Panc1 (cell line): Measurements from ENCODE around the gene EFCC1.

Source experiments
- POLR2AphosphoS5 ChIP-seq: IDR thresholded peaks from 2 replicates; pipeline ENCODE4 v1.6.1; 2012; ENCODE audit warnings: mild to moderate bottlenecking, low read depth, low read length, moderate library complexity
- SIN3A ChIP-seq: IDR thresholded peaks from 2 replicates; pipeline ENCODE4 v1.6.1; 2012; ENCODE audit warnings: low read depth, mild to moderate bottlenecking, low read length, moderate library complexity, borderline replicate concordance; ENCODE audit not compliant: insufficient read depth
- TCF7L2 ChIP-seq: IDR thresholded peaks from 2 replicates; pipeline ENCODE4 v1.6.1; 2011; ENCODE audit warnings: mild to moderate bottlenecking, low read depth, low read length, inconsistent platforms
- TF ChIP-seq, protein P1 (sequence below): fragments of 450-650 bp; IDR thresholded peaks from 2 replicates; pipeline ENCODE4 v1.5.1; 2017; ENCODE audit warnings: mild to moderate bottlenecking
- TF ChIP-seq, protein P2 (sequence below), 2 experiments: IDR thresholded peaks; 2 replicates each; pipeline ENCODE4 v1.6.1; 2011 to 2012; ENCODE audit warnings: low read depth in 2 of 2, control low read depth in 1 of 2, low read length in 1 of 2, mild to moderate bottlenecking in 1 of 2, moderate library complexity in 1 of 2; ENCODE audit not compliant: insufficient read depth in 1 of 2

DNA sequence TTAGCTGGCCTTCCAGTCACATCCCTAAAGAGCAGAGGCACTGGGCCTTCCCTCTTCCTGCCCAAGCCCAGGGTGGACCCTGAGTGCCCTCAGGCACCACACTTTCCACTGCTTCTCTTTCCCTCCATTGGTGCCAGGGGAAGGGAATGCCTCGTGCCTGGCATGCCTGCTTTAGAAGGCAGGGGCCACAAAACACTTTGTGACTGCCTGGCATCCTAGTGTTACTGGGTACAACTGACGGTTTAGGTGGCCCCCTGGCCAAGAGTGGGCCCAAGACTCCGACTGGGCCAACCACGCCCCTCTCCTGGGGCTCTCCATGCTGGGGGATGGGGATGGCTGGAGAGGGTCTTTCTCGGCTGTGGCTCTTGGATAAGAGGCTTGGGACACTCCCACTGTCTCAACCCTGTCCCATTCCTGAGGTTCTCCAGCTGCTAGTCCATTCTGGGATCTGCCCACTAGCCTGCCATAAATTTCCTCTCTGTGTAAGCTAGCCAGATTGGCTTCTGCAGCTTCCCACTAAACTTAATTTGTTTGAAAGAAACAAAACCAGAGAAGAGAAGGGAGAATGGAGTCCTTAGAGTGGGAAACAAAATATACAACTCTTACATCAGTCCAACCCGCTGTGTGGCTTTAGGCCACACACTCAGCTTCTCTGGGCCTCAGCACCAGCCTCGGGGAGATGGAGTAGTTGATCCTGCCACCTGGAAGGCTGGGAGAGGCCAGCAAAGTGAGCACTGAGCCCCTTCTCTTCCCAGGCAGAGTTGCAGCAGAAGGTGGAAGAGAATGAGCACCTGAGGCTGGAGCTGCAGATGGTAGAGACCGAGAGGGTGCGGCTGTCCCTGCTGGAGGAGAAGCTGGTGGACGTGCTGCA lies 35.4 kb downstream of the EFCC1 start:
- TF ChIP-seq, protein P1, sequence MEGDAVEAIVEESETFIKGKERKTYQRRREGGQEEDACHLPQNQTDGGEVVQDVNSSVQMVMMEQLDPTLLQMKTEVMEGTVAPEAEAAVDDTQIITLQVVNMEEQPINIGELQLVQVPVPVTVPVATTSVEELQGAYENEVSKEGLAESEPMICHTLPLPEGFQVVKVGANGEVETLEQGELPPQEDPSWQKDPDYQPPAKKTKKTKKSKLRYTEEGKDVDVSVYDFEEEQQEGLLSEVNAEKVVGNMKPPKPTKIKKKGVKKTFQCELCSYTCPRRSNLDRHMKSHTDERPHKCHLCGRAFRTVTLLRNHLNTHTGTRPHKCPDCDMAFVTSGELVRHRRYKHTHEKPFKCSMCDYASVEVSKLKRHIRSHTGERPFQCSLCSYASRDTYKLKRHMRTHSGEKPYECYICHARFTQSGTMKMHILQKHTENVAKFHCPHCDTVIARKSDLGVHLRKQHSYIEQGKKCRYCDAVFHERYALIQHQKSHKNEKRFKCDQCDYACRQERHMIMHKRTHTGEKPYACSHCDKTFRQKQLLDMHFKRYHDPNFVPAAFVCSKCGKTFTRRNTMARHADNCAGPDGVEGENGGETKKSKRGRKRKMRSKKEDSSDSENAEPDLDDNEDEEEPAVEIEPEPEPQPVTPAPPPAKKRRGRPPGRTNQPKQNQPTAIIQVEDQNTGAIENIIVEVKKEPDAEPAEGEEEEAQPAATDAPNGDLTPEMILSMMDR: no peak
- TF ChIP-seq POLR2AphosphoS5: no peak
- TF ChIP-seq, protein P2, sequence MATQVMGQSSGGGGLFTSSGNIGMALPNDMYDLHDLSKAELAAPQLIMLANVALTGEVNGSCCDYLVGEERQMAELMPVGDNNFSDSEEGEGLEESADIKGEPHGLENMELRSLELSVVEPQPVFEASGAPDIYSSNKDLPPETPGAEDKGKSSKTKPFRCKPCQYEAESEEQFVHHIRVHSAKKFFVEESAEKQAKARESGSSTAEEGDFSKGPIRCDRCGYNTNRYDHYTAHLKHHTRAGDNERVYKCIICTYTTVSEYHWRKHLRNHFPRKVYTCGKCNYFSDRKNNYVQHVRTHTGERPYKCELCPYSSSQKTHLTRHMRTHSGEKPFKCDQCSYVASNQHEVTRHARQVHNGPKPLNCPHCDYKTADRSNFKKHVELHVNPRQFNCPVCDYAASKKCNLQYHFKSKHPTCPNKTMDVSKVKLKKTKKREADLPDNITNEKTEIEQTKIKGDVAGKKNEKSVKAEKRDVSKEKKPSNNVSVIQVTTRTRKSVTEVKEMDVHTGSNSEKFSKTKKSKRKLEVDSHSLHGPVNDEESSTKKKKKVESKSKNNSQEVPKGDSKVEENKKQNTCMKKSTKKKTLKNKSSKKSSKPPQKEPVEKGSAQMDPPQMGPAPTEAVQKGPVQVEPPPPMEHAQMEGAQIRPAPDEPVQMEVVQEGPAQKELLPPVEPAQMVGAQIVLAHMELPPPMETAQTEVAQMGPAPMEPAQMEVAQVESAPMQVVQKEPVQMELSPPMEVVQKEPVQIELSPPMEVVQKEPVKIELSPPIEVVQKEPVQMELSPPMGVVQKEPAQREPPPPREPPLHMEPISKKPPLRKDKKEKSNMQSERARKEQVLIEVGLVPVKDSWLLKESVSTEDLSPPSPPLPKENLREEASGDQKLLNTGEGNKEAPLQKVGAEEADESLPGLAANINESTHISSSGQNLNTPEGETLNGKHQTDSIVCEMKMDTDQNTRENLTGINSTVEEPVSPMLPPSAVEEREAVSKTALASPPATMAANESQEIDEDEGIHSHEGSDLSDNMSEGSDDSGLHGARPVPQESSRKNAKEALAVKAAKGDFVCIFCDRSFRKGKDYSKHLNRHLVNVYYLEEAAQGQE (IDR thresholded peaks at IDR 0.05; ENCODE audit: insufficient read depth in 1 of 2, low read depth in 2 of 2, low read length in 1 of 2): no peak
- no peak for TF ChIP-seq TCF7L2
- TF ChIP-seq SIN3A: no peak
